HepG2 (cell line): ENCODE data around the gene WFDC1. TPM values are rescaled to one million over a fixed set of nuclear protein-coding genes. Genes with fewer than 3 reads are reported as not detected.

Source experiments
- ATAC-seq: fragments of 200-7000 bp; cut with Tn5 transposase; 3 replicates; pipeline ENCODE4 v1.9.1; 2020; ENCODE audit warnings: mild to moderate bottlenecking, moderate library complexity
- BruUV-seq: library from RNA; stranded (reverse); fragments of 400-500 nt; replicated peaks from 2 replicates; lab custom pipeline; 2021; lab: Mats Ljungman, UMichigan
- CTCF ChIA-PET: fragments of 300-600 bp; formaldehyde crosslinking; extraction: SDS; loops from one replicate; lab custom pipeline; 2021; ENCODE audit warnings: low total read pairs, inconsistent platforms, low intra/inter-chr PET ratio; lab: Yijun Ruan, JAX
- POLR2A ChIA-PET: fragments of 350-600 bp; sonication (Branson Sonifier 250); formaldehyde crosslinking; loops from one replicate; lab custom pipeline; 2020; ENCODE audit warnings: antibody characterized with exemption, inconsistent platforms; lab: Yijun Ruan, JAX
- DNase-seq: peaks from one replicate; pipeline ENCODE4 v3.0.0-alpha.2; 2015; ENCODE audit warnings: low spot score
- FAIRE-seq: peaks from 3 replicates; lab custom pipeline; 2011; peaks lifted over from hg19 to GRCh38; lab: Jason Lieb, UNC
- H2AFZ ChIP-seq: one replicate; pipeline ENCODE4 v1.6.1; 2011; ENCODE audit warnings: low read length, inconsistent platforms
- H3K27ac ChIP-seq: fragments of 300-600 bp; 3 replicates; pipeline ENCODE4 v1.8.0; 2011; ENCODE audit warnings: mixed run types, mild to moderate bottlenecking, mixed read lengths, low read length, inconsistent platforms; ENCODE audit not compliant: insufficient read depth; ENCODE audit errors: extremely low read length
- H3K27me3 ChIP-seq, 2 experiments: fragments of 200-600 bp in 1 of 2; 2 replicates in 1 of 2; 3 replicates in 1 of 2; pipeline versions ENCODE4 v1.6.0 to v1.8.0; 2011; ENCODE audit warnings: low read length in 2 of 2, mild to moderate bottlenecking in 2 of 2, moderate library complexity in 2 of 2, inconsistent platforms in 1 of 2; ENCODE audit not compliant: insufficient read depth in 2 of 2, control insufficient read depth in 1 of 2
- H3K36me3 ChIP-seq, 2 experiments: fragments of 200-600 bp in 1 of 2; replicated peaks in 1 of 2; 2 replicates in 1 of 2; 3 replicates in 1 of 2; pipeline versions ENCODE4 v1.5.1 to v1.8.0; 2011; ENCODE audit warnings: low read length in 2 of 2, inconsistent platforms in 1 of 2; ENCODE audit not compliant: insufficient read depth in 2 of 2, control insufficient read depth in 1 of 2
- H3K4me1 ChIP-seq: 2 replicates; pipeline ENCODE4 v1.5.1; 2012; ENCODE audit warnings: low read length, inconsistent platforms; ENCODE audit not compliant: insufficient read depth
- H3K4me2 ChIP-seq: 2 replicates; pipeline ENCODE4 v1.6.0; 2011; ENCODE audit warnings: low read depth, low read length, inconsistent platforms
- H3K4me3 ChIP-seq, 3 experiments: fragments of 200-600 bp in 1 of 3; sonication (generic), shearing (Covaris generic) in 1 of 3; replicated peaks in 1 of 3; 2 replicates each; pipeline ENCODE4 v1.5.1; 2011 to 2016; ENCODE audit warnings: low read length in 3 of 3, inconsistent platforms in 2 of 3, low read depth in 2 of 3, mild to moderate bottlenecking in 2 of 3, control low read depth in 1 of 3, mixed read lengths in 1 of 3; ENCODE audit not compliant: insufficient read depth in 1 of 3
- H3K79me2 ChIP-seq: one replicate; pipeline ENCODE4 v1.6.1; 2011; ENCODE audit warnings: low read length, inconsistent platforms; ENCODE audit not compliant: insufficient read depth
- H3K9ac ChIP-seq: 2 replicates; pipeline ENCODE4 v1.6.0; 2011; ENCODE audit warnings: mild to moderate bottlenecking, low read depth, low read length, inconsistent platforms; ENCODE audit not compliant: insufficient read depth
- H3K9me3 ChIP-seq: 2 replicates; pipeline ENCODE4 v1.5.1; 2012; ENCODE audit warnings: mild to moderate bottlenecking, low read length
- H4K20me1 ChIP-seq: 2 replicates; pipeline ENCODE4 v1.6.0; 2011; ENCODE audit warnings: inconsistent platforms, mild to moderate bottlenecking, low read length, moderate library complexity; ENCODE audit not compliant: insufficient read depth
- FOXK1 ChIP-seq: sonication (generic); formaldehyde crosslinking; IDR thresholded peaks from 2 replicates; pipeline ENCODE4 v1.4.0; 2020; ENCODE audit warnings: low read depth, missing genetic modification reagents, borderline replicate concordance
- GFI1 ChIP-seq: sonication (generic); formaldehyde crosslinking; IDR thresholded peaks from 2 replicates; pipeline ENCODE4 v1.5.0; 2020; ENCODE audit warnings: missing genetic modification reagents, mild to moderate bottlenecking, borderline replicate concordance
- NFKB2 ChIP-seq: sonication (generic); formaldehyde crosslinking; IDR thresholded peaks from 2 replicates; pipeline ENCODE4 v1.4.0; 2020; ENCODE audit warnings: missing genetic modification reagents, borderline replicate concordance
- PAXIP1 ChIP-seq: sonication (generic); formaldehyde crosslinking; conservative IDR thresholded peaks from 2 replicates; pipeline ENCODE4 v1.4.0; 2020; ENCODE audit warnings: mild to moderate bottlenecking, missing genetic modification reagents, moderate library complexity
- STAT6 ChIP-seq: sonication (generic); formaldehyde crosslinking; IDR thresholded peaks from 2 replicates; pipeline ENCODE4 v1.4.0; 2020; ENCODE audit warnings: missing genetic modification reagents, mild to moderate bottlenecking, borderline replicate concordance
- SYNCRIP ChIP-seq: fragments of 200-400 bp; formaldehyde crosslinking; IDR thresholded peaks from 2 replicates; pipeline ENCODE4 v1.6.1; 2018; ENCODE audit warnings: mild to moderate bottlenecking, low read depth, low read length; ENCODE audit not compliant: insufficient read depth
- ZBED4 ChIP-seq: sonication (generic); formaldehyde crosslinking; IDR thresholded peaks from 2 replicates; pipeline ENCODE4 v1.4.0; 2020; ENCODE audit warnings: missing genetic modification reagents, borderline replicate concordance
- ZNF678 ChIP-seq: sonication (generic); formaldehyde crosslinking; IDR thresholded peaks from 2 replicates; pipeline ENCODE4 v1.4.0; 2020; ENCODE audit warnings: mild to moderate bottlenecking, missing genetic modification reagents
- WGBS: methylation state at CpG from one replicate; pipeline ENCODE4 v1.1.6; 2017; ENCODE audit warnings: low lambda C conversion rate; 5-methylcytosine and 5-hydroxymethylcytosine counted together
- in situ Hi-C: cut with HindIII; loops from 2 replicates; pipeline ENCODE4 v1.10.0; 2017; ENCODE audit warnings: low pct_unique_long_range_greater_than_20kb; ENCODE audit not compliant: extremely low pct_ligation_motif_present
- intact Hi-C: fragments of 100-400 bp; cut with micrococcal nuclease; formaldehyde crosslinking; loops from one replicate; pipeline ENCODE4 v1.10.0; 2022; ENCODE audit not compliant: unreplicated experiment
- polyA plus RNA-seq, 8 experiments: library from polyadenylated mRNA; depleted of rRNA in 3 of 8; stranded (reverse) in 7 of 8; unstranded in 1 of 8; fragments of >200 nt; fragmentation: Illumina TruSeq in 4 of 8; extraction: Trizol in 4 of 8; gene quantifications; 2 replicates each; pipeline versions ENCODE4 v1.2.1 to v1.2.3, GENCODE V29; 2011 to 2016; ENCODE audit warnings: low read depth in 4 of 8, missing spikeins in 1 of 8, mixed read lengths in 1 of 8; ENCODE audit not compliant: insufficient read depth in 1 of 8
- total RNA-seq, 5 experiments: library from RNA; depleted of rRNA; stranded (reverse); fragments of >200 nt; fragmentation: Illumina TruSeq; extraction: Trizol; gene quantifications; 2 replicates each; pipeline ENCODE4 v1.2.3, GENCODE V29; 2016; ENCODE audit warnings: low read depth in 1 of 5

WFDC1 gene
- total and polyA plus RNA-seq, 2 of the 13 experiments (the other 11 are each of a cell fraction or from before 2014, with no cell fraction given) = not detected

DNA sequence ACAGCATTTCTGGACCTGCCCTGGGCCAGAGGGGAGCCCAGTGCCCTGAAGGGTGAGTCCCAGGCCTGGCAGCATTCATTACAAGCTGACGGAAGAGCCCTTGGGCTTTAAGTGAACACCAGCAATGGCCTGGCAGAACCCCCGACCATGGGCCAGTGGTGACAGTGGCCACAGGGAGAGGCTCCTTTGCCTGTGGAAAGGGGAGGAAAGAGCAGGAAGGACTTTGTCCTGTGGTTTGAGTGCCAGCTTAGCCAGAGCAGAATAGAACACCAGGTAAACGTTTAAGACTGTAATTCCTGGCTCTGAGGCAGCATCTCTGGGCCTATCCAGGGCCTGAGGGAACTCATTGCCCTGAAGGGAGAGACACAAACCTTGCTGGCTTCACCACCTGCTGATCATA is 39.4 kb downstream of the WFDC1 start:
- ChIA-PET POLR2A (no interaction called here), CTCF (no interaction called here)
- ATAC-seq (peak; percentile 50), DNase-seq (no peak), FAIRE-seq (no peak)
- H2AFZ ChIP-seq = no peak overlapping the region
- no peaks in the 10 kb centered on the region for H3K4me1 ChIP-seq
- peaks cover 2 to 32% of the 10 kb centered on the region in 2 experiments; a peak in 4 of 5 replicates for H3K27me3 ChIP-seq
- no peak overlapping the region for H3K9ac ChIP-seq
- H3K4me2 ChIP-seq = no peak overlapping the region
- no peaks in the 10 kb centered on the region for H3K36me3 ChIP-seq
- no peak overlapping the region for H3K27ac ChIP-seq
- intact Hi-C loops = no loop called here
- in situ Hi-C loops = no loop called here
- no TSS peak for BruUV-seq
- no peaks in the 10 kb centered on the region for H3K79me2 ChIP-seq
- no peak overlapping the region for H3K4me3 ChIP-seq
- WGBS = 25% methylated on average over 3 of the region's 3 CpGs
- no peaks in the 10 kb centered on the region for H3K9me3 ChIP-seq
- H4K20me1 ChIP-seq = no peaks in the 10 kb centered on the region
- TF ChIP-seq ZNF678 = no peak
- TF ChIP-seq FOXK1 (CRISPR knock-in tag) = no peak
- no peak for TF ChIP-seq SYNCRIP
- TF ChIP-seq NFKB2 = no peak

DNA sequence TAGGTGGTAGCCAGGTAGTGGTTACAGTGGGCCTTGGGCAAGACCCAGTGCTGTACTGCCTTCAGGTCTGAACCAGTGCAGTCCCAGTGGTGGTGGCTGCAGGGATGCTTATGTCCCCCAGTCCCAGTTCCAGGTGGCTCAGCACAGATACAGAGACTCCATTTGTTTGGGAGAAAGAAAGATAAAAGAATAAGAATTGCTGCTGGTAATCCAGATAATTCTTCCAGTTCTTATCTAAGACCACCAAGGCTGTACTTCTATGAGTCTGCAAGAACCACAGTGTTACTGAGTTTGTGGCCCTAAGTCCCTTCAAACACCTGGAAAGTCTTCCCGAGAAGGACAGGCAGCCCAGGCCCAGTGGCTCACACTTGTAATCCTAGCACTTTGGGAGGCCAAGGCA is 39.8 kb downstream of the WFDC1 start:
- Histone ChIP-seq H3K4me1 (no peaks in the 10 kb centered on the region), H3K9me3 (no peaks in the 10 kb centered on the region), H3K79me2 (no peaks in the 10 kb centered on the region), H3K4me2 (no peak overlapping the region), H3K4me3 (no peak overlapping the region), H3K27me3 (peaks cover 5 to 32% of the 10 kb centered on the region in 2 experiments; a peak in 4 of 5 replicates), H3K36me3 (no peaks in the 10 kb centered on the region), H3K27ac (no peak overlapping the region), H3K9ac (no peak overlapping the region), H2AFZ (no peak overlapping the region), H4K20me1 (no peaks in the 10 kb centered on the region)
- DNase-seq (no peak), FAIRE-seq (no peak), ATAC-seq (no peak)
- BruUV-seq = no TSS peak
- 13% methylated on average over 1 of the region's 1 CpG for WGBS
- in situ Hi-C loops (no loop called here), intact Hi-C loops (no loop called here)
- POLR2A ChIA-PET = no interaction called here
- CTCF ChIA-PET = no interaction called here
- TF ChIP-seq STAT6 (CRISPR knock-in tag) (no peak), GFI1 (CRISPR knock-in tag) (no peak), ZBED4 (no peak), PAXIP1 (no peak)
